Fibroblast of pulmonary artery (primary cell): ENCODE results near the gene DGKD.

Source experiments
- DNase-seq: peaks from one replicate; pipeline ENCODE4 v3.0.0-alpha.2; 2010; ENCODE audit warnings: low read depth
- H3K4me3 ChIP-seq: replicated peaks from 2 replicates; pipeline ENCODE4 v1.5.1; 2011; ENCODE audit warnings: low read depth, mild to moderate bottlenecking, control low read depth, low read length, moderate library complexity
- TF ChIP-seq, protein P1 (sequence below): IDR thresholded peaks from 2 replicates; pipeline ENCODE4 v1.5.1; 2011; ENCODE audit warnings: mild to moderate bottlenecking, control low read depth, low read length, inconsistent platforms; ENCODE audit errors: missing control alignments

DGKD gene

DNA sequence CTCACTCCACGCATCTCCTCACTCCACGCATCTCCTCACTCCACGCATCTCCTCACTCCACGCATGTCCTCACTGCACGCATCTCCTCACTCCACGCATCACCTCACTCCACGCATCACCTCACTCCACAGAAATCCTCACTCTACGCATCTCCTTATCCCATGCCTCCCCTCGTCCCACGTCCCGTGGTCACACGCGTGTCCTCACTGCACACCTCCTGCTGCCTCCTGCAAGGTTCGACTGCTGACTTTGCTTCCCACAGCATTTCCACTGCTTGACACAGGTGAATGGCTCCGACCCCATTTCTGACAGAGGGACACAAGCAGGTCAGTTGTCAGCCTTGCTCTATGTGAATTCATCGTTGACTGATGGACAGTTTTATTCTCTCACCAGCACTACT is 109.3 kb downstream of the DGKD start:
- TF ChIP-seq, protein P1, sequence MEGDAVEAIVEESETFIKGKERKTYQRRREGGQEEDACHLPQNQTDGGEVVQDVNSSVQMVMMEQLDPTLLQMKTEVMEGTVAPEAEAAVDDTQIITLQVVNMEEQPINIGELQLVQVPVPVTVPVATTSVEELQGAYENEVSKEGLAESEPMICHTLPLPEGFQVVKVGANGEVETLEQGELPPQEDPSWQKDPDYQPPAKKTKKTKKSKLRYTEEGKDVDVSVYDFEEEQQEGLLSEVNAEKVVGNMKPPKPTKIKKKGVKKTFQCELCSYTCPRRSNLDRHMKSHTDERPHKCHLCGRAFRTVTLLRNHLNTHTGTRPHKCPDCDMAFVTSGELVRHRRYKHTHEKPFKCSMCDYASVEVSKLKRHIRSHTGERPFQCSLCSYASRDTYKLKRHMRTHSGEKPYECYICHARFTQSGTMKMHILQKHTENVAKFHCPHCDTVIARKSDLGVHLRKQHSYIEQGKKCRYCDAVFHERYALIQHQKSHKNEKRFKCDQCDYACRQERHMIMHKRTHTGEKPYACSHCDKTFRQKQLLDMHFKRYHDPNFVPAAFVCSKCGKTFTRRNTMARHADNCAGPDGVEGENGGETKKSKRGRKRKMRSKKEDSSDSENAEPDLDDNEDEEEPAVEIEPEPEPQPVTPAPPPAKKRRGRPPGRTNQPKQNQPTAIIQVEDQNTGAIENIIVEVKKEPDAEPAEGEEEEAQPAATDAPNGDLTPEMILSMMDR, result no peak
- DNase-seq, result no peak

DNA sequence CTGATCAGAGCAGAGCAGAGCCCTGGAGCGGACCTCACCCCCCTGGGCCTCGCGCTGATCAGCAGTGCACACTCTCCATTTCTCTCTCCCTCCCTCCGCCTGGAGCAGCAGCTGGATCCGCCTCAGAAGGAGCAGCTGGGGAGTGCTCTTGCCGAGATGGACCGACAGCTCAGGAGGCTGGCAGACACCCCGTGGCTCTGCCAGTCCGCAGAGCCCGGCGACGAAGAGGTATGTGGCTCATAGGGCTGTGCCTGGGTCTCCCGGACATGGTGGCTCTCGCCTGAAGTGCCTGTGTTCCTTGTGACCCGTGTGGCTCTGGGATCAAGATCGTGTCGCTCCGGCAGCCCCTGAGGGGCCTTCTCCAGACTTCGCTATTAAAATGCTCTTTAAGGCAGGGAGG is 109.8 kb downstream of the DGKD start:
- TF ChIP-seq, protein P1, result no peak
- H3K4me3 ChIP-seq, result no peak overlapping the region
- DNase-seq, result no peak

More for the DNA sequence above, 109.3 kb downstream of the DGKD start:
- H3K4me3 ChIP-seq, result no peak overlapping the region

DNA sequence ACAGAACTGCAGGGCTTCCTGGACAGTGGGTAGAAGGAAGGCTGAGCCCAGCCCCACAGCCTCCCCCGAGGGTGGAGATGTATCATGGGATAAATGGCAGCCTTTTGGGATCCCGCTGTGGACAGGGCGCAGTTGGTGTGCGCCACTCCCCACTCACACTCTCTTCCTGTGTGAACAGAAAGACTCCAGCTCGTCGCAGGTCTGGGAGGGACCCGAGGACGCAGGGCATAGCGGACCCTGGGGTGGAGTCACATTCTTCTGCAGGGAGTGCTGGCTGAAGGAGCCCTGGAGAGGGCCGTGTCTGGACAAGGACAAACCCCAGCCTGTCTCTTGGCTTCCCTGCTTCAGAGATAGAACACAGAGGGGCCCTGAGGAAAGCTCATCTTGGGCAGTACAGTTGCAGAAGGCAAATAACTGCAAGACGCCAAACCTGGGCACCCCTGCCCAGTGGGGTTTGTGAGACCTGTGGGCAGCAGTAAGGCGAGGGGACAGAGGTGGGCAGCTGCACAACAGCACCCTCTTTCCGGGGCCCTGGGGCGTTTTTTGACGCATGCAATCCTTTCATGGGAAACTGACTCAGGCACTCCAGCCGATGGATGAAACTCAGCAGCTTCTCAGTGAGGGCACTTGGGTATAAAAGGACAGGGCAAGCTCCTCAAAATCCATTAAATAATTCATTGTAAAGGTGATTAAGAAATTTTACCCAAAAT is 110.4 kb downstream of the DGKD start:
- H3K4me3 ChIP-seq, result no peak overlapping the region
- TF ChIP-seq, protein P1, result no peak
- no peak for DNase-seq

DNA sequence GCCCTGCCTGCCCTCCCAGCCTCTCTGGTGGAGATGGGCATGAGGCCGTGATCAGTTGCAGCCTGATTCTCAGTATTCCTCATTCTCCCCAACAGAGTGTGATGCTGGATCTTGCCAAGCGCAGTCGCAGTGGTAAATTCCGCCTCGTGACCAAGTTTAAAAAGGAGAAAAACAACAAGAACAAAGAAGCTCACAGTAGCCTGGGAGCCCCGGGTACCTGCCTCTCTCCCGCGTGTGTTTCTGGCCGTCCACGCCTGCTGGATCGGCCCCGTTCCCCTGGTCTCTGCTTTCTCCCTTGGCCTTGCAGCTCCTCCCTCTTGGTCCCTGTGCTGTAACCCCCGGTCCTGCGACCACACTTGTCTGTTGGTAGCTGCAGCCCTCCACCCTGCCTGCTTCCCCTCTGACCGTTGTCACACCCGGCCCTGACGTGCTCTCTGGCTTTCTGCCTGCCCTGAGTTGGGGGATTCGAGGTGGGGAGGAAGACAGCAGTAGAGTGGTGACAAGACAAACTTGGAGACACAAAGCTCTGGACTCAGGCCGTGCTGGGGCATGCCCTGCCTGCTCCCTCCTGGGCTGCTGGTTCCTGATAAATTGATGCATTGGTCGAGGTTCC is 112.8 kb downstream of the DGKD start:
- no peak for DNase-seq
- TF ChIP-seq, protein P1, result no peak
- H3K4me3 ChIP-seq, result no peak overlapping the region

DNA sequence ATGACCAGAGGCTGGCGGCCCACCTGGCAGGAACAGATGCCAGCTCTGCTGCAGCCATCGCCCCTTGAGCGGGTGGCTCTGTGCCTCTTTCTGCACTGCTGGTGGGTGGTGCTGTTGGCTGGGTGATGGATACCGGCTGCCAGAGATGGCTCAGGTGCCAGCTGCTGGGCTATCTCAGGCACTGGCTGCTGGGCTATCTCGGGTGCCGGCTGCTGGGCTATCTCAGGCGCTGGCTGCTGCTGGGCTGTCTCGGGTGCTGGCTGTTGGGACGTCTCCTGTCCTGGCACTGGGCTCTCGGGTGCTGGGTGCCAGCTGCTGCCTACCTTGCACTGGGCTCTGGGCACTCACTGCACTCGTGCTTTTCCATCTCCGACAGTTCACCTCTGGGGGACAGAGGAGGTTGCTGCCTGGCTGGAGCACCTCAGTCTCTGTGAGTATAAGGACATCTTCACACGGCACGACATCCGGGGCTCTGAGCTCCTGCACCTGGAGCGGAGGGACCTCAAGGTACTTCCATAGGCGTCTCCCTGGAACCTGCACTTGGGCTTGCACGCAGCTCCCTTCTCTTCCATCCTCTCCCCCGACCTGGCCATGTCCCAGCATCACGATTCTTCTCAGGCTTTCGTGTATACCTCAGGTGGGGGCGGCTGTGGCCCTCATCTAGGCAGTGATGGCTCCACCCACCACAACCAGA is 113.9 kb downstream of the DGKD start:
- H3K4me3 ChIP-seq, result no peak overlapping the region
- DNase-seq, result no peak
- TF ChIP-seq, protein P1, result no peak

DNA sequence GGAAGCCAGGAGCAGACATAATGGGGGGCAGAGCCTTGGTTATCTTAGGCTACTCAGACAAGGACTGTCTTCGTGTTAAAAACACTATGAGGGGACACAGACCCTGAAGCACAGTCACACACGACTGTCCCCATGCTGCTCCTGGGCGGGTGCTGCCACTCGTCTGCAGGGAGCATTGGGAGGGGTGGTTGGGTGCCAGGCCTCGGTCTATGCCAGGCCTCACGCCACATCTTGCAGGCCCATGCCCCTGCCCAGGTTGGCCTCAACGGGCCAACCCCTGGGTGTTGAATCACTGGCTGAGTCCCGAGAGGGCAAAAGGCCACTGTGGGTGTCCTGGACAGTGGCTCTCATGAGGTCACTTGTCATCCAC is 114.4 kb downstream of the DGKD start:
- DNase-seq, result no peak
- TF ChIP-seq, protein P1, result no peak

More for the DNA sequence above, 114.4 kb downstream of the DGKD start:
- H3K4me3 ChIP-seq, result no peak overlapping the region
